ENCODE results near the gene EGFL8. TPM values are rescaled to one million over a fixed set of nuclear protein-coding genes. Genes with fewer than 3 reads are reported as not detected.

EGFL8 gene
- polyA plus RNA-seq, 1 donor, result 29.1 TPM

- H3K4me1 ChIP-seq (ENCODE audit: control insufficient read depth, insufficient read depth, low read length), result peaks cover 36% of the 10 kb centered on the region
- peaks cover 20% of the 10 kb centered on the region for H3K36me3 ChIP-seq (ENCODE audit: control insufficient read depth, insufficient read depth, low read length)
- peak overlapping the region; percentile 86 for H3K4me3 ChIP-seq (ENCODE audit: low read length)
- DNase-seq, result peak; percentile 48 to 78
- peaks cover 7% of the 10 kb centered on the region for H3K9me3 ChIP-seq (ENCODE audit: control insufficient read depth, low read depth, low read length)
- H3K27ac ChIP-seq (ENCODE audit: low read length), result peak overlapping the region; percentile 95
- WGBS (ENCODE audit: insufficient coverage, low lambda C conversion rate), result 13% methylated on average over 3 of the region's 35 CpGs
- peaks cover 11% of the 10 kb centered on the region for H3K27me3 ChIP-seq (ENCODE audit: control insufficient read depth, insufficient read depth, low read length)
Observed at GRCh38 chr6:32152769-32153563, 11.4 kb upstream of the EGFL8 start.

- Histone ChIP-seq H3K27me3 (ENCODE audit: control insufficient read depth, insufficient read depth, low read length) (peaks cover 9% of the 10 kb centered on the region), H3K4me3 (ENCODE audit: low read length) (peak within 1 kb of the TSS; percentile 86), H3K36me3 (ENCODE audit: control insufficient read depth, insufficient read depth, low read length) (peaks cover 28% of the 10 kb centered on the region), H3K9me3 (ENCODE audit: control insufficient read depth, low read depth, low read length) (peaks cover 6% of the 10 kb centered on the region), H3K27ac (ENCODE audit: low read length) (peak within 1 kb of the TSS; percentile 95), H3K4me1 (ENCODE audit: control insufficient read depth, insufficient read depth, low read length) (peaks cover 31% of the 10 kb centered on the region)
- peak; percentile 92 to 93 for DNase-seq
- WGBS (ENCODE audit: insufficient coverage, low lambda C conversion rate), result no CpG with 5 or more reads among the region's 52 CpGs
Observed at GRCh38 chr6:32153564-32154513, 10.6 kb upstream of the EGFL8 start, which contains the start of gene PPT2. Gene PPT2, plus strand, starts transcription at chr6:32154141. Its CDS starts 454 bp downstream, at chr6:32154595.

DNA sequence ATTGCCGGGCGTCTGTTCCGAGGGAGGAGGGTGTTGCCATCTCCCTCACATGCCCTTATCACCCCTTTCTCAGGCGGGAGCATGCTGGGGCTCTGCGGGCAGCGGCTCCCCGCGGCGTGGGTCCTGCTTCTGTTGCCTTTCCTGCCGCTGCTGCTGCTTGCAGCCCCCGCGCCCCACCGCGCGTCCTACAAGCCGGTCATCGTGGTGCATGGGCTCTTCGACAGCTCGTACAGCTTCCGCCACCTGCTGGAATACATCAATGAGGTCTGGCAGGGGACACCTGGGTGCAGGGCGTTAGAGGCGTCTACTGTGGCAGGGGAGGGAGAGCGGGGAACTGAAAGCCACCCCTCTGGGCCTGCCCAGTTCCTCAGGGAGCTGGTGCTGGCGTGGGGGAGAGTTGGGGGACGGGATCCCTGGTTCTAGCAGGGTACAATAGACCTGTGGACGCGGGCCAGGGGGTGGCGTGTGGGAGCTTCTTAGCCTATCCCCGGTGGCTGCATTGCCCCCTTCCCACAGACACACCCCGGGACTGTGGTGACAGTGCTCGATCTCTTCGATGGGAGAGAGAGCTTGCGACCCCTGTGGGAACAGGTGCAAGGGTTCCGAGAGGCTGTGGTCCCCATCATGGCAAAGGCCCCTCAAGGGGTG is 9.8 kb upstream of the EGFL8 start:
- H3K4me1 ChIP-seq (ENCODE audit: control insufficient read depth, insufficient read depth, low read length), result peaks cover 27% of the 10 kb centered on the region
- H3K4me3 ChIP-seq (ENCODE audit: low read length), result peak overlapping the region; percentile 86
- peaks cover 4% of the 10 kb centered on the region for H3K27me3 ChIP-seq (ENCODE audit: control insufficient read depth, insufficient read depth, low read length)
- peak; percentile 81 to 89 for DNase-seq
- H3K9me3 ChIP-seq (ENCODE audit: control insufficient read depth, low read depth, low read length), result no peaks in the 10 kb centered on the region
- peak overlapping the region; percentile 95 for H3K27ac ChIP-seq (ENCODE audit: low read length)
- no CpG with 5 or more reads among the region's 34 CpGs for WGBS (ENCODE audit: insufficient coverage, low lambda C conversion rate)
- peaks cover 28% of the 10 kb centered on the region for H3K36me3 ChIP-seq (ENCODE audit: control insufficient read depth, insufficient read depth, low read length)

- H3K36me3 ChIP-seq (ENCODE audit: control insufficient read depth, insufficient read depth, low read length), result peaks cover 28% of the 10 kb centered on the region
Observed at GRCh38 chr6:32156891-32157290, 7.5 kb upstream of the EGFL8 start.

GRCh38 chr6:32158052-32158451 is 6.3 kb upstream of the EGFL8 start:
- H3K9me3 ChIP-seq (ENCODE audit: control insufficient read depth, low read depth, low read length), result no peaks in the 10 kb centered on the region
- peaks cover 33% of the 10 kb centered on the region for H3K36me3 ChIP-seq (ENCODE audit: control insufficient read depth, insufficient read depth, low read length)
- no peak overlapping the region for H3K4me3 ChIP-seq (ENCODE audit: low read length)
- DNase-seq, result no peak
- H3K27ac ChIP-seq (ENCODE audit: low read length), result no peak overlapping the region
- no peaks in the 10 kb centered on the region for H3K27me3 ChIP-seq (ENCODE audit: control insufficient read depth, insufficient read depth, low read length)
- H3K4me1 ChIP-seq (ENCODE audit: control insufficient read depth, insufficient read depth, low read length), result peaks cover 15% of the 10 kb centered on the region

More at GRCh38 chr6:32156891-32157290, 7.5 kb upstream of the EGFL8 start:
- Histone ChIP-seq H3K9me3 (ENCODE audit: control insufficient read depth, low read depth, low read length) (no peaks in the 10 kb centered on the region), H3K27me3 (ENCODE audit: control insufficient read depth, insufficient read depth, low read length) (no peaks in the 10 kb centered on the region), H3K4me3 (ENCODE audit: low read length) (no peak overlapping the region), H3K27ac (ENCODE audit: low read length) (no peak overlapping the region), H3K4me1 (ENCODE audit: control insufficient read depth, insufficient read depth, low read length) (peaks cover 26% of the 10 kb centered on the region)
- no CpG with 5 or more reads among the region's 9 CpGs for WGBS (ENCODE audit: insufficient coverage, low lambda C conversion rate)
- DNase-seq, result no peak

DNA sequence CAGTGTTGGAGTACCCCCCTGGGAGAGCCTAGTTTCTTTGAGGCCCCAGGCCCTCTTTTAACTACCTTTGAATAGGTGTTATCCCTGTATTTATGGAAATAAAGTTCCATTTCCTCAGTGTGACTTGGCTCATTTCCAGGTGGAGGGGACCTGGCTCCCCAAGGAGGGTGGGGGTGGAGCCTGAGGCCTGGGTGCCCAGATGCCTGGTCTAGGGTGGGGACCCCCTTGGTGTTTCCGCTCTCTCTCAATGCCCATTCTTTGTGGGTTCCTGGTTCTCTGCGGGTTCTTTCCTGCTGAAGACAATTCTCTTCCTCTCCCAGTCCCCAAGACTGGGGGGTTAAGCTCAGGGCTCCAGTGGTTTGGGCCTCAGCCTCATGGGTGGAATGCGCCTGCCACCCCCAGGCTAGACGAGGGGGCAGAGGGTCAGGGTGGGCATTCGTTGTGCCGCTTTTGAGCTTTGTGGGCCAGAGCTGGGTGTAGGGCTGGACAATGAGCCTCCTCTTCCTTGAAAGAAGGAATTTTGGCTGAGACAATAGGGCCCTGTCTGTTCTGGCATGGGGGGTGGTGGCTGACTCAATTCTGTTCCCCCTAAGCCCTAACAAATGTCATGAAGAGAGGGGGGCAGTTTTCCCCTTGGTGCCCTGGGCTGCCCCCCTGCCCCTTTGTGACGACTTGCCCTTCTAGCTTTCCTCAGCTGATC is 686 bp upstream of the EGFL8 start:
- H3K27ac ChIP-seq (ENCODE audit: low read length), result no peak overlapping the region
- H3K4me1 ChIP-seq (ENCODE audit: control insufficient read depth, insufficient read depth, low read length), result peaks cover 14% of the 10 kb centered on the region
- H3K4me3 ChIP-seq (ENCODE audit: low read length), result no peak overlapping the region
- peaks cover 52% of the 10 kb centered on the region for H3K36me3 ChIP-seq (ENCODE audit: control insufficient read depth, insufficient read depth, low read length)
- no peaks in the 10 kb centered on the region for H3K27me3 ChIP-seq (ENCODE audit: control insufficient read depth, insufficient read depth, low read length)
- H3K9me3 ChIP-seq (ENCODE audit: control insufficient read depth, low read depth, low read length), result no peaks in the 10 kb centered on the region
- DNase-seq, result no peak
- 100% methylated on average over 1 of the region's 7 CpGs for WGBS (ENCODE audit: insufficient coverage, low lambda C conversion rate)

DNA sequence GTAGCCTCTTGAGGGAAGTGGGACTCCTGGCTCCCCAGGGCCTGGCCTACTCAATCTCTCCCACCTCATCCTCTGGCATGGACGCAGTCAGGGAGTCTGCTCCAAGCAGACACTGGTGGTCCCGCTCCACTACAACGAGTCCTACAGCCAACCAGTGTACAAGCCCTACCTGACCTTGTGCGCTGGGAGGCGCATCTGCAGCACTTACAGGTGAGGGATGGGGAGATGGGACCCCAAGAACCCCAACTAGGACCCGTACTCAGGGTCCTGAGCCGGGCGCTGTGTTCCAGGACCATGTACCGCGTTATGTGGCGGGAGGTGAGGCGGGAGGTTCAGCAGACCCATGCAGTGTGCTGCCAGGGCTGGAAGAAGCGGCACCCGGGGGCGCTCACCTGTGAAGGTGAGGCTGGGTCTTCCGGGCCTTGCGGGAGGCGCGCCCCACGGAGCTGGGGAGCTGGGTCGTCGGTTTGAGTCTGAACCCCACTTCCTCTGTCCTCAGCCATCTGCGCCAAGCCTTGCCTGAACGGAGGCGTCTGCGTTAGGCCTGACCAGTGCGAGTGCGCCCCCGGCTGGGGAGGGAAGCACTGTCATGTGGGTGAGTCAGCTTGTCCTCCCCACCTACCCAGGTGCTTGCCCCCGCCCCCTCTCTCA is 2.1 kb downstream of the EGFL8 start:
- DNase-seq, result no peak
- WGBS (ENCODE audit: insufficient coverage, low lambda C conversion rate), result no CpG with 5 or more reads among the region's 30 CpGs
- H3K9me3 ChIP-seq (ENCODE audit: control insufficient read depth, low read depth, low read length), result no peaks in the 10 kb centered on the region
- peaks cover 15% of the 10 kb centered on the region for H3K4me1 ChIP-seq (ENCODE audit: control insufficient read depth, insufficient read depth, low read length)
- H3K27me3 ChIP-seq (ENCODE audit: control insufficient read depth, insufficient read depth, low read length), result no peaks in the 10 kb centered on the region
- H3K36me3 ChIP-seq (ENCODE audit: control insufficient read depth, insufficient read depth, low read length), result peaks cover 78% of the 10 kb centered on the region
- no peak overlapping the region for H3K27ac ChIP-seq (ENCODE audit: low read length)
- H3K4me3 ChIP-seq (ENCODE audit: low read length), result no peak overlapping the region

GRCh38 chr6:32167154-32167760 is 2.9 kb downstream of the EGFL8 start:
- Histone ChIP-seq H3K9me3 (ENCODE audit: control insufficient read depth, low read depth, low read length) (no peaks in the 10 kb centered on the region), H3K27ac (ENCODE audit: low read length) (peak overlapping the region; percentile 45), H3K4me3 (ENCODE audit: low read length) (no peak overlapping the region), H3K36me3 (ENCODE audit: control insufficient read depth, insufficient read depth, low read length) (peaks cover 78% of the 10 kb centered on the region), H3K4me1 (ENCODE audit: control insufficient read depth, insufficient read depth, low read length) (peaks cover 15% of the 10 kb centered on the region), H3K27me3 (ENCODE audit: control insufficient read depth, insufficient read depth, low read length) (no peaks in the 10 kb centered on the region)
- DNase-seq, result peak in 1 of 2 donors; percentile 32
- WGBS (ENCODE audit: insufficient coverage, low lambda C conversion rate), result no CpG with 5 or more reads among the region's 32 CpGs

DNA sequence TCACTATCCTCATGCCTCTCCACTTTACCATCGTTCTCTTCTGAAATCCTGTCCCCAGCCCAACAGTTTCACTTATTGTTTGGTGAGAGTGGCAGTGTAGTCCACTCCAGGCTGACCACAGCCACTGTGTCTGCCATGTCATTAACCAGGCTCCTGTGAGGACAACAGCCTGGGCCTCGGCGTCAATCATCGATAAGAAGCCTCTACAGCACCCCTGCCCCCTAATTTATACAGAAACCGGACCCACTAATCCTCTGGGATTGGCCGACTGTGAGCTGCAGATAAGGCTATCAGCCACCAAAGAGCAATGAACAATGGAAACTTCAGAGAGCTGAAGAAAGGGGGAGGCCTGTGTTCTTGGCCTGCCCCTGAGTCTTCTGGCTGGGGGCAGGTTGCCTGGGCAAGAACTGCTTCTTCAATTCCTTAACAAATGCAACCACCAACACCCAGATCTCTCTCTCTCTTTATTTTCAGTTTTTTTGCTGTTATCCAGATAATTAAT is 3.4 kb downstream of the EGFL8 start:
- peak overlapping the region; percentile 45 for H3K27ac ChIP-seq (ENCODE audit: low read length)
- WGBS (ENCODE audit: insufficient coverage, low lambda C conversion rate), result no CpG with 5 or more reads among the region's 6 CpGs
- peaks cover 15% of the 10 kb centered on the region for H3K4me1 ChIP-seq (ENCODE audit: control insufficient read depth, insufficient read depth, low read length)
- no peaks in the 10 kb centered on the region for H3K27me3 ChIP-seq (ENCODE audit: control insufficient read depth, insufficient read depth, low read length)
- peaks cover 76% of the 10 kb centered on the region for H3K36me3 ChIP-seq (ENCODE audit: control insufficient read depth, insufficient read depth, low read length)
- DNase-seq, result peak in 1 of 2 donors; percentile 57
- no peaks in the 10 kb centered on the region for H3K9me3 ChIP-seq (ENCODE audit: control insufficient read depth, low read depth, low read length)
- no peak overlapping the region for H3K4me3 ChIP-seq (ENCODE audit: low read length)
